22Rv1 (cell line): ENCODE measurements around the gene DLEC1.

Experiments
- H3K27ac ChIP-seq: fragments of 450-650 bp; 2 replicates; pipeline ENCODE4 v1.5.1; 2017
- CTCF ChIP-seq: fragments of 450-650 bp; IDR thresholded peaks from 2 replicates; pipeline ENCODE4 v1.5.1; 2017; ENCODE audit warnings: mild to moderate bottlenecking
- ZFX ChIP-seq: fragments of 450-650 bp; IDR thresholded peaks from 2 replicates; pipeline ENCODE4 v1.6.1; 2017; ENCODE audit warnings: antibody characterized with exemption, borderline replicate concordance

DLEC1 gene

GRCh38 chr3:38163117-38163840, 124.3 kb downstream of the DLEC1 start:
- peak overlapping the region; percentile 93; the same call in 1 of the 2 replicates for H3K27ac ChIP-seq
- TF ChIP-seq CTCF (peak; percentile 17), ZFX (no peak)

- H3K27ac ChIP-seq, result peak overlapping the region; percentile 93
- TF ChIP-seq CTCF (no peak), ZFX (no peak)
Measured at GRCh38 chr3:38163841-38164642, 125.0 kb downstream of the DLEC1 start.

GRCh38 chr3:38164643-38164951, 125.6 kb downstream of the DLEC1 start:
- H3K27ac ChIP-seq, result peak overlapping the region; percentile 93
- TF ChIP-seq CTCF, result no peak
- no peak for TF ChIP-seq ZFX

GRCh38 chr3:38164952-38165721, 126.1 kb downstream of the DLEC1 start, which contains the start of gene OXSR1:
OXSR1 (plus strand) TSS chr3:38165537; CDS start chr3:38165877, 340 bp downstream.
- H3K27ac ChIP-seq, result peak within 1 kb of the TSS; percentile 93
- TF ChIP-seq ZFX (no peak), CTCF (no peak)

GRCh38 chr3:38165722-38166387, 126.8 kb downstream of the DLEC1 start:
- peak overlapping the region; percentile 93 for H3K27ac ChIP-seq
- TF ChIP-seq ZFX (no peak), CTCF (peak; percentile 19)

GRCh38 chr3:38167591-38167990, 128.6 kb downstream of the DLEC1 start:
- H3K27ac ChIP-seq, result no peak overlapping the region
- TF ChIP-seq CTCF (no peak), ZFX (no peak)
